ENCODE data around the gene KCTD14. TPM values are rescaled to one million over a fixed set of nuclear protein-coding genes. Genes with fewer than 3 reads are reported as not detected.

The KCTD14 gene
- total RNA-seq, 1 donor from 2014 or later, result 0.32 TPM

DNA sequence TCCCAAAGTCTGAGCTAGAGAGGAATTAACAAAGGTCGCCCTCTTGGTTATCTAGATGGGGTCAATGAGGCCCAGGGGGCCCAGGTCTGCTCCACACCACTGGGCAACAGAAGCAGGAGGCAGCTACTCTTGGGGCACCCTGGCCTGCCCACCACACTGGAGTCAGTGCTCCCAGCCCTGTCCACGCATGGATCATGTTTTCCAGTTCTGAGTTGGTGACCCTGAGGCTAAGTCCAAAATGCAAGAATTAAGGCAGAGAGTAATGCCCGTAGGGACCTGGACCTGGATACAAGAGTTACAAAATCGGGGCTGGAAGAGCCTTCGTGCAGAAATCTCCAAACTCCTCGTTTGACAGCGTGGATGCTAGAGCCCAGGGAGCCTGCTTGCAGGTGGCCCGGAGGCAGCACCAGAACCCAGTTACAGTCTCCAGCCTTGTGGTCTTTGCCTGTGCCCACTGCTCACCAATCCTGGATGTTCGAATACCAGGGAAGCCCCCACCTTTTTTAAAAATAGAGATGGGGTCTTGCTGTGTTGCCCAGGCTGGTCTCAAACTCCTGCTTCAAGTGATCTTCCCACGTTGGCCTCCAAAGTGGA is 34.5 kb upstream of the KCTD14 start:
- Mint-ChIP-seq H3K36me3 (ENCODE audit: unreplicated experiment) (no peaks in the 10 kb centered on the region), H3K4me1 (ENCODE audit: low read depth, unreplicated experiment) (no peaks in the 10 kb centered on the region), H3K9me3 (ENCODE audit: unreplicated experiment) (peaks cover 3% of the 10 kb centered on the region)

DNA sequence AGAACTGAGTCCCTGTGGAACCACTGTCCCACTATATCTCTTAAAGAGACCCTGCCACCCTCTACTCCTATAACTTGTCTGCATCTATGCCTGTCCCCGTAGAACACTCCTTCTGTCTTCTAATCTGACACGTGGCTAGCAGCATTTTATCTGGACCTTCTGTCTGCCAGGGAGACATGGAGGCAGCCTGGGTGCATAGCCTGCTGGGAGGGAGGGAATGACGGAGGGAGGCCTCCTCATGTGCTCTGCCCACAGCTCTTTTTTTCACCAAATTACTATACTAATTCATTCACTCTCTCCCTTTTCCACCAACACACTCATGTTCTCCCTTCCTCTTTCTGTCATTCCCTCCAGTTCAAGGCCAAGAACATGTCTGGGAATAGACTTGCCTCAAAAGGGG is 33.0 kb upstream of the KCTD14 start:
- H3K4me1 Mint-ChIP-seq (ENCODE audit: low read depth, unreplicated experiment), result no peaks in the 10 kb centered on the region
- H3K36me3 Mint-ChIP-seq (ENCODE audit: unreplicated experiment), result no peaks in the 10 kb centered on the region
- TF ChIP-seq, protein P1, sequence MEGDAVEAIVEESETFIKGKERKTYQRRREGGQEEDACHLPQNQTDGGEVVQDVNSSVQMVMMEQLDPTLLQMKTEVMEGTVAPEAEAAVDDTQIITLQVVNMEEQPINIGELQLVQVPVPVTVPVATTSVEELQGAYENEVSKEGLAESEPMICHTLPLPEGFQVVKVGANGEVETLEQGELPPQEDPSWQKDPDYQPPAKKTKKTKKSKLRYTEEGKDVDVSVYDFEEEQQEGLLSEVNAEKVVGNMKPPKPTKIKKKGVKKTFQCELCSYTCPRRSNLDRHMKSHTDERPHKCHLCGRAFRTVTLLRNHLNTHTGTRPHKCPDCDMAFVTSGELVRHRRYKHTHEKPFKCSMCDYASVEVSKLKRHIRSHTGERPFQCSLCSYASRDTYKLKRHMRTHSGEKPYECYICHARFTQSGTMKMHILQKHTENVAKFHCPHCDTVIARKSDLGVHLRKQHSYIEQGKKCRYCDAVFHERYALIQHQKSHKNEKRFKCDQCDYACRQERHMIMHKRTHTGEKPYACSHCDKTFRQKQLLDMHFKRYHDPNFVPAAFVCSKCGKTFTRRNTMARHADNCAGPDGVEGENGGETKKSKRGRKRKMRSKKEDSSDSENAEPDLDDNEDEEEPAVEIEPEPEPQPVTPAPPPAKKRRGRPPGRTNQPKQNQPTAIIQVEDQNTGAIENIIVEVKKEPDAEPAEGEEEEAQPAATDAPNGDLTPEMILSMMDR (IDR thresholded peaks at IDR 0.05; ENCODE audit: partially characterized antibody, unreplicated experiment), result no peak
- H3K27ac Mint-ChIP-seq (ENCODE audit: unreplicated experiment), result no peak overlapping the region
- DNase-seq, result no peak
- no peak overlapping the region for H3K4me3 Mint-ChIP-seq (ENCODE audit: unreplicated experiment)
- H3K9me3 Mint-ChIP-seq (ENCODE audit: unreplicated experiment), result peaks cover 3% of the 10 kb centered on the region
- H3K27me3 Mint-ChIP-seq (ENCODE audit: unreplicated experiment), result peaks cover 2% of the 10 kb centered on the region

More for the DNA sequence above, 34.5 kb upstream of the KCTD14 start:
- DNase-seq, result no peak
- Mint-ChIP-seq H3K27ac (ENCODE audit: unreplicated experiment) (peak overlapping the region; percentile 33), H3K4me3 (ENCODE audit: unreplicated experiment) (no peak overlapping the region), H3K27me3 (ENCODE audit: unreplicated experiment) (peaks cover 2% of the 10 kb centered on the region)
- TF ChIP-seq, protein P1 (IDR thresholded peaks at IDR 0.05; ENCODE audit: partially characterized antibody, unreplicated experiment), result no peak

DNA sequence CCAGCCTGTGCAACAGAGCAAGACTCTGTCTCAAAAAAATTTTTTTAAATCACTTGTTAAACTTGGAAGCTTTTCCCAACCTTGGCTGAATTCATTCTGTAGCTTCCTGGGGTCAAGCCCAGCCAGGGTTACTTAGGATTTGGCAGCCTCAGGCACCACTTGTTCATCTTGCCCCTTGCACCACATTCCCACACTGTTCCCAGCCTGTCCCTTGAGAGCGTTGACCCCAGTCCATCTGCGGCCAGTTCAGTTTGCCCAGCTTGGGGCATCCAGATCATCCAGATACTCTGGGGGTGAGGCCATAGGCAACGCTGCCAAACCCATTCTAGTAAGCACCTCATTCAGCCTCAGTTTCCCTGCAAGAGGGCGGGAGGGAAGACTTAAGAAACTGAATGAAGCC is 31.9 kb upstream of the KCTD14 start:
- Mint-ChIP-seq H3K4me3 (ENCODE audit: unreplicated experiment) (no peak overlapping the region), H3K36me3 (ENCODE audit: unreplicated experiment) (no peaks in the 10 kb centered on the region), H3K4me1 (ENCODE audit: low read depth, unreplicated experiment) (no peaks in the 10 kb centered on the region), H3K9me3 (ENCODE audit: unreplicated experiment) (peaks cover 3% of the 10 kb centered on the region), H3K27ac (ENCODE audit: unreplicated experiment) (no peak overlapping the region), H3K27me3 (ENCODE audit: unreplicated experiment) (peaks cover 2% of the 10 kb centered on the region)
- TF ChIP-seq, protein P1 (IDR thresholded peaks at IDR 0.05; ENCODE audit: partially characterized antibody, unreplicated experiment), result no peak
- DNase-seq, result no peak

DNA sequence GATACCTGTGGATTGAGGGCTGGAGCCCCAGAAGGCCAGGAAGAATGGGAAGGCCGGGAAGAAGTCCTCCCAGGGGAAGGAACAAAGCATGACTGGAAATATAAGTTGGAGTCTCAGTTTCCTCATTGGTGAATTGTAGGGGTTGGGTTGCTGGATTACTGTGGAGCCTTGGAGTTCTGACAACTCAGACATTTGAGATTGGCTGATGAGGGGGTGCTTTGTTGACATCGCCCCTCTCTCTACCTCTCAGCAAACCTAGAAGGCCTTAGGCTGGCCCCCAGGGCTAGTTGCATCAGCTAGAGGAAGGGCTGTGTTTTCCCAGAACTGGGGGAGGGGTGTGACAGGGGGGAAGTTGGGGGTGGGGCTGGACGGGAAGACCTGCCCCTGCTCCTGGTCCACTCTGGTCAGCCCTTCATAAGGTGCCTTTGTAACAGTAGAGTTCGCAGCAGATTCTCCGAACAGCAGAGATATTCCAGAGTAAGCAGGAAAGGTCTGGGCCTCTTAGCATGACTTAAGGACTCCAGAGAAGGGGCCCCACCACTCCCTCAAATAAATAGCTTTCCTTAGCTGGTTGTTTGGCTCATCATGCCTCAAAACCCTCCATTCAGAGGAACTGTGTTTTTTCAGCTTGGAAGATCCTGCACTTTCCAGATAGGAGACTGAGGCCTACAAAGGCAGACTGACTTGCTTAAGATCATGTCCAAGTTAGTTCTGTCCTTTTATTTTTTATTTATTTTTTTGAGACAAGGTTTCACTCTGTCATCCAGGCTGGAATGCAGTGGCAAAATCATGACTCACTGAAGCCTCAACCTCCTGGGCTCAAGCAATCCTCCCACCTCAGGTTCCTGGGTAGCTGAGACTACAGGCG is 28.1 kb upstream of the KCTD14 start:
- no peaks in the 10 kb centered on the region for H3K4me1 Mint-ChIP-seq (ENCODE audit: low read depth, unreplicated experiment)
- DNase-seq, result no peak
- H3K36me3 Mint-ChIP-seq (ENCODE audit: unreplicated experiment), result no peaks in the 10 kb centered on the region
- no peak overlapping the region for H3K4me3 Mint-ChIP-seq (ENCODE audit: unreplicated experiment)
- TF ChIP-seq, protein P1 (IDR thresholded peaks at IDR 0.05; ENCODE audit: partially characterized antibody, unreplicated experiment), result no peak
- H3K27ac Mint-ChIP-seq (ENCODE audit: unreplicated experiment), result no peak overlapping the region
- H3K27me3 Mint-ChIP-seq (ENCODE audit: unreplicated experiment), result peaks cover 2% of the 10 kb centered on the region
- H3K9me3 Mint-ChIP-seq (ENCODE audit: unreplicated experiment), result peaks cover 3% of the 10 kb centered on the region

DNA sequence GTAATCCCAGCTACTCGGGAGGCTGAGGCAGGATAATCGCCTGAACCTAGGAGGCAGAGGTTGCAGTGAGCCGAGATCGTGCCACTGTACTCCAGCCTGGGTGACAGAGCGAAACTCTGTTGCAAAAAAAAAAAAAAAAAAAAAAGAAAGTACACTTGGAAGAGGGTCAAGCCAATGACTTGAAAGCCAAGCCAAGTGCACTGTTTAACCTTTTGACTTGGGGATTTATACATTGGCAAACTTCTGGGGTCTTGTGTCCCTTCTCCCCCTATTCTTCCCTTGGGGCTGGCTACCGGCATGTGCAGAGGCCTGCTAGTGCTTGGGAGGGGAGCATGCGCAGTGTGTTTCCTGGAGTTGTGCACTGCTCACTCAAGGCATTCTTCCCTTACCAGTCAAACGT is 26.3 kb upstream of the KCTD14 start:
- TF ChIP-seq, protein P1 (IDR thresholded peaks at IDR 0.05; ENCODE audit: partially characterized antibody, unreplicated experiment), result no peak
- H3K27ac Mint-ChIP-seq (ENCODE audit: unreplicated experiment), result no peak overlapping the region
- H3K36me3 Mint-ChIP-seq (ENCODE audit: unreplicated experiment), result no peaks in the 10 kb centered on the region
- no peak for DNase-seq
- H3K9me3 Mint-ChIP-seq (ENCODE audit: unreplicated experiment), result no peaks in the 10 kb centered on the region
- H3K4me3 Mint-ChIP-seq (ENCODE audit: unreplicated experiment), result no peak overlapping the region
- no peaks in the 10 kb centered on the region for H3K27me3 Mint-ChIP-seq (ENCODE audit: unreplicated experiment)
- no peaks in the 10 kb centered on the region for H3K4me1 Mint-ChIP-seq (ENCODE audit: low read depth, unreplicated experiment)
